ENCODE results near the gene SLC15A3. TPM values are rescaled to one million over a fixed set of nuclear protein-coding genes. Genes with fewer than 3 reads are reported as not detected.

The SLC15A3 gene
- polyA plus RNA-seq, 1 donor from 2014 or later, result not detected

GRCh38 chr11:60932605-60933356, 19.2 kb downstream of the SLC15A3 start:
- Histone ChIP-seq H3K4me2 (ENCODE audit: low read length) (no peak overlapping the region), H3K79me2 (replicated peaks; ENCODE audit: insufficient read depth, low read length) (no peaks in the 10 kb centered on the region), H3K27ac (ENCODE audit: low read length) (no peak overlapping the region), H3K9me2 (ENCODE audit: insufficient read depth, low read length) (no peaks in the 10 kb centered on the region), H2AFZ (ENCODE audit: low read depth, low read length) (no peak overlapping the region), H4K20me1 (ENCODE audit: insufficient read depth) (no peaks in the 10 kb centered on the region), H3F3A (ENCODE audit: insufficient read depth, low read length, poor library complexity, severe bottlenecking) (no peaks in the 10 kb centered on the region), H3K9me3 (ENCODE audit: low read length) (no peaks in the 10 kb centered on the region), H3K36me3 (ENCODE audit: insufficient read depth, low read length) (no peaks in the 10 kb centered on the region), H3K4me3 (ENCODE audit: low read length) (no peak overlapping the region), H3K27me3 (ENCODE audit: insufficient read depth, low read depth, low read length) (no peaks in the 10 kb centered on the region), H3K9ac (ENCODE audit: low read length) (no peak overlapping the region)
- TF ChIP-seq REST (IDR thresholded peaks at IDR 0.05; ENCODE audit: borderline replicate concordance), result no peak
- TF ChIP-seq RAD21 (conservative IDR thresholded peaks at IDR 0.05), result no peak
- TF ChIP-seq TAF1 (IDR thresholded peaks at IDR 0.05; ENCODE audit: low read depth), result no peak
- no peak for TF ChIP-seq SMC3 (conservative IDR thresholded peaks at IDR 0.05; ENCODE audit: poor library complexity)
- no peak for TF ChIP-seq EZH2 (IDR thresholded peaks at IDR 0.05; ENCODE audit: borderline replicate concordance, insufficient read depth, low read length, poor library complexity, severe bottlenecking)
- no peak for TF ChIP-seq CTCF (IDR thresholded peaks at IDR 0.05; ENCODE audit: poor library complexity, severe bottlenecking)
- TF ChIP-seq POLR2AphosphoS5 (IDR thresholded peaks at IDR 0.05), result no peak
- TF ChIP-seq MXI1 (conservative IDR thresholded peaks at IDR 0.05; ENCODE audit: poor library complexity, severe bottlenecking), result no peak
- TF ChIP-seq EP300 (conservative IDR thresholded peaks at IDR 0.05; ENCODE audit: poor library complexity, severe bottlenecking), result no peak

GRCh38 chr11:60931917-60932316, 20.1 kb downstream of the SLC15A3 start:
- Histone ChIP-seq H3K79me2 (replicated peaks; ENCODE audit: insufficient read depth, low read length) (peaks cover 4% of the 10 kb centered on the region), H4K20me1 (ENCODE audit: insufficient read depth) (peaks cover 4% of the 10 kb centered on the region), H3F3A (ENCODE audit: insufficient read depth, low read length, poor library complexity, severe bottlenecking) (no peaks in the 10 kb centered on the region), H3K4me3 (ENCODE audit: low read length) (no peak overlapping the region), H3K9ac (ENCODE audit: low read length) (no peak overlapping the region), H3K9me2 (ENCODE audit: insufficient read depth, low read length) (no peaks in the 10 kb centered on the region), H3K27ac (ENCODE audit: low read length) (no peak overlapping the region), H3K9me3 (ENCODE audit: low read length) (no peaks in the 10 kb centered on the region), H2AFZ (ENCODE audit: low read depth, low read length) (no peak overlapping the region), H3K4me2 (ENCODE audit: low read length) (no peak overlapping the region), H3K36me3 (ENCODE audit: insufficient read depth, low read length) (no peaks in the 10 kb centered on the region), H3K27me3 (ENCODE audit: insufficient read depth, low read depth, low read length) (no peaks in the 10 kb centered on the region)
- no peak for TF ChIP-seq CTCF (IDR thresholded peaks at IDR 0.05; ENCODE audit: poor library complexity, severe bottlenecking)
